Vagina (tissue), 2 donors: ENCODE measurements around the gene STK32B.

Experiments used
- CTCF ChIP-seq, 3 experiments: fragments of 450-650 bp in 2 of 3; fragments of 200-600 bp in 1 of 3; sonication (generic) in 1 of 3; IDR thresholded peaks; one replicate each; pipeline ENCODE4 v1.5.1; 2017 to 2019; ENCODE audit warnings: antibody characterized with exemption in 3 of 3, mild to moderate bottlenecking in 2 of 3, moderate library complexity in 2 of 3
- POLR2A ChIP-seq, 2 donors: fragments of 450-650 bp; IDR thresholded peaks; one replicate each; pipeline ENCODE4 v1.6.1; 2017; ENCODE audit warnings: antibody characterized with exemption in 2 of 2, mild to moderate bottlenecking in 2 of 2, moderate library complexity in 2 of 2

GRCh38 chr4:5435201-5435600 lies 383.9 kb downstream of the STK32B start:
- no peak for TF ChIP-seq CTCF (IDR thresholded peaks at IDR 0.05)
- TF ChIP-seq POLR2A (IDR thresholded peaks at IDR 0.05): no peak
